GM19467 (cell line): ENCODE measurements around the gene C8A.

ENCODE experiments used
- ATAC-seq: cut with Tn5 transposase; IDR thresholded peaks from one replicate; pipeline ENCODE4 v1.9.1; 2021; ENCODE audit warnings: mild to moderate bottlenecking, moderate library complexity; ENCODE audit not compliant: unreplicated experiment

Gene C8A

DNA sequence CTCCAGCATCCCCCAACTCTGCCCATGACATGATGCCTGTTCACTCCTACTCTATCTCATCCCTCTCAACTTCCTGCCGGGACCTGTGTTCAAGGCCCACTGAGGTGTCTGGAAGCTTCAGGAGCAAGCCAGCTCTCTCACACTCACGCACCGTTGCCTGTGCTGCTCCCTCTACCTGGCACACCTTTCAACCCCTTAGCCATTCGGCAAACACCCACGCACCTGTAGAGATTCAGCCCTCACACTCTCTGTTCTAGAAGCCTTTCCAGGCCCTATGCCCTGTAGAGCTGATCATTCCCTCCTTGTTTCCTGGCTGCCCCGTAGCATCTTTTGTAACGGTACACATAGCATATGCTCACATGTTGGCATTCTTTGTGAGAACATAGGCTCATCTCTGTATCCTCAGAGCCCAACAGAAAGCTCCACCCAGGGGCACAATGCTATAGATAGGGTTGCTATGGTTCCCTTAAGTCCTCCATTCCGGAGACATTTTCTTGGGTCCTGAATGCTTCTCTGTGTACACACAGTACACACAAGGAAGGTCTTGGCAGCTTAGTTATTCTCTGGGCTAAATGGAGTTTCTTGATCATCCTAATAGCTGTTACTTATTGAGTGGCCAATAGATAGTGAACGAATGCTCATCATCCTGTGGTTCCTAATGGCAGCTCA, 109.9 kb downstream of the C8A start:
- no peak for ATAC-seq

DNA sequence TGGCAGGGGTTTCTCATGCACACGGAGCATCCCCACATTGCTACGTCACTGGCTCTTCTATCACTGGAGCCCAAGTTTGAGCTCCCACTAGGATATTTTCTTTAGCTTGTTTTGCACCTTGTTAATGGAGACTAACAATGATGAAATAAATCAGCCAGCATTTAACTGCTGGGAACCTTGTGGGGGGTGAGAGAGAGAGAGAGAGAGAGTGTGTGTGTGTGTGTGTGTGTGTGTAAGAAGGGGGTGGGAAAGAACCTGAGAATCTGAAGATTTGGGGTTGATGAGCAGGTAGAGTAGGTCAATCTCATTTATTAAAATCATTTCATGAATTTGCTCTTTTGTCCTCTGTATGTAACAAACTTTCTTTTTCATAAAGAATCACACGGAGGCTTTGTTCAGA, 110.6 kb downstream of the C8A start:
- no peak for ATAC-seq

DNA sequence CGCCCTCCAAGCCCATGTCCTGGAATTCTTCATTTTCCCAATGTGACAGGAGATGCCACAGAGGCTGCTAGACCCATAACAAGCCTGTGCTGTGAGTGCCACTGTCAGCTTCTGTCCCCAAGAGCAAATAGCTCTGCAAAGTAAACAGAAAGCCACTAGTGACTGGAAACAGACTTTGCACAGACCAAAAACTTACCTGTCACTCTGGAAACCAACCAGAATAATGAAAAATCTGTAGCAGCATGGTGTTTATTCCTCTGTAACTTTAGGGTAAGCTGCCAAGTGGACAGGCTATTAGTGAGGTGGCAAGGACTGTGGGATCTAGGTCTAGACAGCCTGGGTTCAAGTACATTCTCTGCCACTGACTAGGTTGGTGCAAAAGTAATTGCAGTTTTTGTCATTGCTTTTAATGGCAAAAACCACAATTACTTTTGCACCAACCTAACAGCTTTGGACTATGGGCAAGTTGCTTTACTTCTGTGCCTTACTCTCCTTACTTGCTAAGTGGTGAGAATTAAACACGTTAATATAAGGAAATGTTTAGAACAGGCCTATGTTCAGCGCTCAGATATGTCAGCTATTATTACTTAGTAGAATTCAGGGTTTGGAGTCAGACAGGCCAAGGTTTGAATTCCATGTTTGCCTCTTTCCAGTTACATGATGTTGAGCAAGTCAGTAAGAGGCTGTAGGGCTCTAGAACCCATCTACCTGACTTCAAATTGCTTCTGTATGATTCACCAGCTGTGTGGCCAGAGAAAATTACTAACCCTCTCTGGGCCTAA, 111.5 kb downstream of the C8A start, which contains the start of gene C8B:
Gene C8B, minus strand, starts transcription at position 100 of the 782 bp plus-strand sequence. Its CDS starts 67 bp downstream, at position 33.
- no peak for ATAC-seq

DNA sequence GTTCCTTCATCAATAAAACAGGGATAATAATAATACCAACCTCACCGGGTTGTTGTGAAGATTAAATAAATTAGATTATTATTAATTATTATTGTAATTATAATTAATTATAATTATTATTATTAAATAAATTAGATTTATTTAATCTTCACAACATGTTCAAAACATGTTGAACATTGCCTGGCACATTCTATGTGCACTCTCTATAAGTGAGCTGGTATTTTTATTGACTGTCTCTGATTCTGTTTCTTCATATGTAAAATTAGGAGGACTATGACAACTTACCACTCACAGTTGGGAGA, 112.1 kb downstream of the C8A start:
- ATAC-seq: no peak

DNA sequence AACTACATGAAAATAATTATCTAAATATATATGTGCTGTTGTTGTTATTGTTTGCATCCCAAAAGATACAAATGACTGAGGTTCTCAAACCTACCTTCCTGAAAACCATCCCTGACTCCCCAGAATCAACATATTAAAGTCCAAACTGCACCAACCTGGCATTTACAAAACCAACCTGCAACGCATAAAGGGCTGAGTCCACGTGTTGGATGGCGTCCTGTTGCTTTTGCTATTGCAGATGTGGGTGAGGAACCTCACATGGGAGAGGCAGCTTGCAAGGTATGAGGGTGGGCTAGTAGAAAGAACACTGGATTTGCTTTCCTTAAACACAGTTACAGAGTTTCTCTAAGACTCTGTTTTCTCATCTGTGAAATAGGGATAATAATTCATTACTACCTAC, 112.8 kb downstream of the C8A start:
- no peak for ATAC-seq
